H9 (cell line): ENCODE data around the gene RAP1GAP. TPM values are rescaled to one million over a fixed set of nuclear protein-coding genes. Genes with fewer than 3 reads are reported as not detected.
A peak's percentile ranks its signal among the peaks of the same experiment; 100 is the strongest.
"Not testable (repeated sequence)": the region's sequence is repeated elsewhere in the genome, so short reads cannot be mapped to it uniquely, and the experiment has no call there.

Experiments
- DNase-seq: peaks from one replicate; pipeline ENCODE4 v3.0.0-alpha.2; 2017
- H2AFZ ChIP-seq: one replicate; pipeline ENCODE4 v1.6.1; 2013; ENCODE audit warnings: mild to moderate bottlenecking, low read length, control low read depth, moderate library complexity
- H2AK5ac ChIP-seq: 2 replicates; pipeline ENCODE4 v1.6.1; 2013; ENCODE audit warnings: low read length, control low read depth, mixed read lengths; ENCODE audit not compliant: insufficient read length
- H2BK120ac ChIP-seq: one replicate; pipeline ENCODE4 v1.6.1; 2013; ENCODE audit warnings: low read depth, mild to moderate bottlenecking, low read length, control low read depth, inconsistent platforms; ENCODE audit not compliant: poor library complexity, severe bottlenecking
- H2BK12ac ChIP-seq: 2 replicates; pipeline ENCODE4 v1.6.1; 2013; ENCODE audit warnings: low read length, control low read depth, mixed read lengths, low read depth; ENCODE audit not compliant: insufficient read length
- H2BK15ac ChIP-seq: 2 replicates; pipeline ENCODE4 v1.6.1; 2013; ENCODE audit warnings: low read depth, low read length, control low read depth
- H2BK20ac ChIP-seq: one replicate; pipeline ENCODE4 v1.6.1; 2013; ENCODE audit warnings: low read depth, mild to moderate bottlenecking, low read length, control low read depth, inconsistent platforms; ENCODE audit not compliant: poor library complexity, severe bottlenecking
- H2BK5ac ChIP-seq: 2 replicates; pipeline ENCODE4 v1.6.1; 2013; ENCODE audit warnings: low read length, control low read depth, mixed read lengths; ENCODE audit not compliant: insufficient read length
- H3K14ac ChIP-seq: 2 replicates; pipeline ENCODE4 v1.6.1; 2013; ENCODE audit warnings: low read length, control low read depth; ENCODE audit not compliant: insufficient read depth
- H3K18ac ChIP-seq: 2 replicates; pipeline ENCODE4 v1.6.1; 2013; ENCODE audit warnings: low read depth, mild to moderate bottlenecking, mixed read lengths, low read length, control low read depth; ENCODE audit not compliant: insufficient read length
- H3K23ac ChIP-seq: 2 replicates; pipeline ENCODE4 v1.6.1; 2013; ENCODE audit warnings: low read length, control low read depth, mixed read lengths, low read depth; ENCODE audit not compliant: insufficient read length
- H3K23me2 ChIP-seq: 2 replicates; pipeline ENCODE4 v1.6.1; 2013; ENCODE audit warnings: low read depth, mild to moderate bottlenecking, mixed read lengths, low read length, control low read depth; ENCODE audit not compliant: insufficient read length, poor library complexity, severe bottlenecking
- H3K27ac ChIP-seq: 2 replicates; pipeline ENCODE4 v1.5.1; 2013; ENCODE audit warnings: low read length, control low read depth, mixed read lengths, low read depth; ENCODE audit not compliant: insufficient read length
- H3K27me3 ChIP-seq: 2 replicates; pipeline ENCODE4 v1.6.1; 2013; ENCODE audit warnings: low read length, control low read depth, inconsistent platforms; ENCODE audit not compliant: insufficient read depth
- H3K4ac ChIP-seq: 2 replicates; pipeline ENCODE4 v1.6.1; 2013; ENCODE audit warnings: low read depth, mild to moderate bottlenecking, control low read depth, inconsistent platforms, low read length, moderate library complexity
- H3K4me1 ChIP-seq: 2 replicates; pipeline ENCODE4 v1.6.1; 2013; ENCODE audit warnings: low read length, control low read depth, inconsistent platforms; ENCODE audit not compliant: insufficient read depth
- H3K4me2 ChIP-seq: 2 replicates; pipeline ENCODE4 v1.6.1; 2013; ENCODE audit warnings: low read length, control low read depth, mixed read lengths; ENCODE audit not compliant: insufficient read length, insufficient read depth
- H3K56ac ChIP-seq: 2 replicates; pipeline ENCODE4 v1.6.1; 2013; ENCODE audit warnings: low read depth, mild to moderate bottlenecking, mixed read lengths, low read length, control low read depth; ENCODE audit not compliant: insufficient read length
- H3K79me1 ChIP-seq: 2 replicates; pipeline ENCODE4 v1.6.1; 2013; ENCODE audit warnings: low read depth, mild to moderate bottlenecking, moderate library complexity, low read length, control low read depth, inconsistent platforms; ENCODE audit not compliant: insufficient read depth, poor library complexity, severe bottlenecking
- H3K79me2 ChIP-seq: 2 replicates; pipeline ENCODE4 v1.6.1; 2013; ENCODE audit warnings: low read length, control low read depth, inconsistent platforms; ENCODE audit not compliant: insufficient read depth
- H3K9ac ChIP-seq: 2 replicates; pipeline ENCODE4 v1.6.1; 2013; ENCODE audit warnings: low read length, control low read depth, mixed read lengths; ENCODE audit not compliant: insufficient read length; ENCODE audit errors: extremely low read depth
- H3K9me3 ChIP-seq: one replicate; pipeline ENCODE4 v1.6.1; 2013; ENCODE audit warnings: low read depth, low read length, inconsistent platforms; ENCODE audit not compliant: control insufficient read depth
- H3T11ph ChIP-seq: one replicate; pipeline ENCODE4 v1.6.1; 2013; ENCODE audit warnings: mild to moderate bottlenecking, low read length, control low read depth, inconsistent platforms
- H4K20me1 ChIP-seq: one replicate; pipeline ENCODE4 v1.6.1; 2013; ENCODE audit not compliant: control insufficient read depth, insufficient read length, insufficient read depth
- H4K5ac ChIP-seq: 2 replicates; pipeline ENCODE4 v1.6.1; 2013; ENCODE audit warnings: low read depth, mild to moderate bottlenecking, mixed read lengths, low read length, control low read depth; ENCODE audit not compliant: insufficient read length
- H4K8ac ChIP-seq: replicated peaks from 2 replicates; pipeline ENCODE4 v1.6.1; 2013; ENCODE audit warnings: low read length, control low read depth, mixed read lengths, low read depth; ENCODE audit not compliant: insufficient read length
- H4K91ac ChIP-seq: 2 replicates; pipeline ENCODE4 v1.6.1; 2013; ENCODE audit warnings: low read depth, mild to moderate bottlenecking, moderate library complexity, mixed read lengths, low read length, control low read depth; ENCODE audit not compliant: insufficient read length
- H3K27ac Mint-ChIP-seq, 3 experiments: 2 replicates in 2 of 3; 3 replicates in 1 of 3; pipeline ENCODE4 v1.8.0; 2020 to 2021; ENCODE audit warnings: mixed read lengths in 3 of 3, mild to moderate bottlenecking in 1 of 3, moderate library complexity in 1 of 3
- H3K27me3 Mint-ChIP-seq: 2 replicates; pipeline ENCODE4 v1.8.0; 2021; ENCODE audit warnings: low read depth, mild to moderate bottlenecking, moderate library complexity, mixed read lengths
- H3K36me3 Mint-ChIP-seq, 3 experiments: 2 replicates in 2 of 3; 3 replicates in 1 of 3; pipeline ENCODE4 v1.8.0; 2020 to 2021; ENCODE audit warnings: low read depth in 3 of 3, mixed read lengths in 3 of 3; ENCODE audit not compliant: insufficient read depth in 1 of 3
- H3K4me1 Mint-ChIP-seq, 2 experiments: 2 replicates each; pipeline ENCODE4 v1.8.0; 2020; ENCODE audit warnings: mixed read lengths in 2 of 2
- H3K4me3 Mint-ChIP-seq, 2 experiments: 2 replicates in 1 of 2; 3 replicates in 1 of 2; pipeline ENCODE4 v1.8.0; 2020 to 2021; ENCODE audit warnings: mild to moderate bottlenecking in 2 of 2, mixed read lengths in 2 of 2, moderate library complexity in 1 of 2
- H3K9me3 Mint-ChIP-seq, 2 experiments: 2 replicates in 1 of 2; 3 replicates in 1 of 2; pipeline ENCODE4 v1.8.0; 2020; ENCODE audit warnings: mild to moderate bottlenecking in 2 of 2, mixed read lengths in 2 of 2, moderate library complexity in 1 of 2
- WGBS: extraction: QIAGEN DNeasy Blood & Tissue Kit; methylation state at CpG from one replicate; pipeline ENCODE4 v1.1.7; 2013; ENCODE audit warnings: missing lambda C conversion rate, low lambda C conversion rate, mixed read lengths; ENCODE audit not compliant: insufficient read length; ENCODE audit errors: extremely low coverage; 5-methylcytosine and 5-hydroxymethylcytosine counted together
- total RNA-seq: library from RNA; stranded (reverse); gene quantifications from 2 replicates; pipeline ENCODE4 v1.2.1, GENCODE V29; 2021
- TF ChIP-seq, protein P1 (sequence below): fragments of 200-600 bp; sonication (generic); conservative IDR thresholded peaks from 3 replicates; pipeline ENCODE4 v1.8.0; 2021; ENCODE audit warnings: antibody characterized with exemption, mild to moderate bottlenecking

RAP1GAP gene
- total RNA-seq, 1 experiment from 2014 or later = 7.9 TPM

- Histone ChIP-seq H3K4ac (no peak overlapping the region), H3K56ac (no peak overlapping the region), H4K91ac (no peak overlapping the region), H4K8ac (no peak overlapping the region), H3K18ac (no peak overlapping the region), H3K14ac (no peak overlapping the region), H3K27ac (no peak overlapping the region), H3K4me1 (no peaks in the 10 kb centered on the region; the same call in 1 of the 2 replicates), H4K5ac (no peak overlapping the region), H2BK12ac (no peak overlapping the region), H4K20me1 (no peaks in the 10 kb centered on the region), H3K4me2 (no peak overlapping the region), H3K79me2 (no peaks in the 10 kb centered on the region), H2BK15ac (no peak overlapping the region), H3K9ac (no peak overlapping the region), H2BK120ac (no peak overlapping the region), H3K23me2 (peaks cover 1% of the 10 kb centered on the region), H2AK5ac (no peak overlapping the region), H3T11ph (no peak overlapping the region), H2BK5ac (no peak overlapping the region), H3K27me3 (no peaks in the 10 kb centered on the region; the same call in 1 of the 2 replicates), H2AFZ (no peak overlapping the region), H3K23ac (no peak overlapping the region), H3K79me1 (no peaks in the 10 kb centered on the region), H3K9me3 (no peaks in the 10 kb centered on the region), H2BK20ac (no peak overlapping the region)
- peaks cover 32 to 35% of the 10 kb centered on the region in 2 experiments for H3K4me1 Mint-ChIP-seq
- TF ChIP-seq, protein P1, sequence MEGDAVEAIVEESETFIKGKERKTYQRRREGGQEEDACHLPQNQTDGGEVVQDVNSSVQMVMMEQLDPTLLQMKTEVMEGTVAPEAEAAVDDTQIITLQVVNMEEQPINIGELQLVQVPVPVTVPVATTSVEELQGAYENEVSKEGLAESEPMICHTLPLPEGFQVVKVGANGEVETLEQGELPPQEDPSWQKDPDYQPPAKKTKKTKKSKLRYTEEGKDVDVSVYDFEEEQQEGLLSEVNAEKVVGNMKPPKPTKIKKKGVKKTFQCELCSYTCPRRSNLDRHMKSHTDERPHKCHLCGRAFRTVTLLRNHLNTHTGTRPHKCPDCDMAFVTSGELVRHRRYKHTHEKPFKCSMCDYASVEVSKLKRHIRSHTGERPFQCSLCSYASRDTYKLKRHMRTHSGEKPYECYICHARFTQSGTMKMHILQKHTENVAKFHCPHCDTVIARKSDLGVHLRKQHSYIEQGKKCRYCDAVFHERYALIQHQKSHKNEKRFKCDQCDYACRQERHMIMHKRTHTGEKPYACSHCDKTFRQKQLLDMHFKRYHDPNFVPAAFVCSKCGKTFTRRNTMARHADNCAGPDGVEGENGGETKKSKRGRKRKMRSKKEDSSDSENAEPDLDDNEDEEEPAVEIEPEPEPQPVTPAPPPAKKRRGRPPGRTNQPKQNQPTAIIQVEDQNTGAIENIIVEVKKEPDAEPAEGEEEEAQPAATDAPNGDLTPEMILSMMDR = no peak
- no peak overlapping the region for H3K27ac Mint-ChIP-seq
- peaks cover 8% of the 10 kb centered on the region for H3K27me3 Mint-ChIP-seq
- H3K9me3 Mint-ChIP-seq = no peaks in the 10 kb centered on the region
- DNase-seq = peak; percentile 12
- WGBS = no CpG with 5 or more reads among the region's 10 CpGs
- H3K4me3 Mint-ChIP-seq = no peak overlapping the region
- peaks cover 0 to 22% (median 16%) of the 10 kb centered on the region in 3 experiments; a peak in 5 of 7 replicates for H3K36me3 Mint-ChIP-seq
Observed at GRCh38 chr1:21674957-21675356, 5.8 kb upstream of the RAP1GAP start.

DNA sequence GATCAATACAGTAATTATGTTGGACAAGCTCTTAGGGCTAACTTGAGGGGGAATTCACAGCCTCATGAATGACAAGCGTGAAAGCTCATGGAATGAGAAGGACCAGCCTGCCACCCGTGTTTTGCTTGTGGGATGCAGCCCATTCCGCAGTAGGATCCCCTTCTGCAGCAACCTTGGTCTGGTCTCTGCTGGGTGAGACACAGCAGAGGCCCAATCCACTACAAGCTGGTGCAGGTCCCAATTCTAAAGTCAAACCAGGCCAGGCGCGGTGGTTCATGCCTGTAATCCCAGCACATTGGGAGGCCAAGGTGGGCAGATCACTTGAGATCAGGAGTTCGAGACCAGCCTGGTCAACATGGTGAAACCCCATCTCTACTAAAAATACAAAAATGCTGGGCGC lies 4.7 kb upstream of the RAP1GAP start:
- not testable (repeated sequence) for H3K27ac ChIP-seq

More for the DNA sequence above, 4.7 kb upstream of the RAP1GAP start:
- H3K4me2 ChIP-seq, H3K9me3 Mint-ChIP-seq, H3K27me3 ChIP-seq, H3K14ac ChIP-seq, H3K18ac ChIP-seq, H2BK12ac ChIP-seq, H3K23me2 ChIP-seq, H3K9me3 ChIP-seq, H3K4me3 Mint-ChIP-seq, H3K23ac ChIP-seq, H4K20me1 ChIP-seq, H2BK20ac ChIP-seq, H3K79me2 ChIP-seq, H3K79me1 ChIP-seq, H4K5ac ChIP-seq, H3K9ac ChIP-seq, H2BK15ac ChIP-seq, H4K8ac ChIP-seq, H3K27me3 Mint-ChIP-seq, H2AK5ac ChIP-seq, H2AFZ ChIP-seq, H3T11ph ChIP-seq, H3K4ac ChIP-seq, H3K56ac ChIP-seq, H3K4me1 ChIP-seq, H2BK120ac ChIP-seq, H2BK5ac ChIP-seq, H4K91ac ChIP-seq: not testable (repeated sequence)
- H3K36me3 Mint-ChIP-seq = peaks cover 0 to 12% (median 7%) of the 10 kb centered on the region in 3 experiments; a peak in 3 of 7 replicates
- peaks cover 33 to 37% of the 10 kb centered on the region in 2 experiments for H3K4me1 Mint-ChIP-seq
- no CpG with 5 or more reads among the region's 7 CpGs for WGBS
- peak; percentile 20 for DNase-seq
- peak overlapping the region in 1 of 3 experiments; percentile 51; a peak in 1 of 7 replicates for H3K27ac Mint-ChIP-seq
